HG03103 (cell line): Measurements from ENCODE around the gene FLT1.

Experiments
- ATAC-seq: cut with Tn5 transposase; IDR thresholded peaks from one replicate; pipeline ENCODE4 v1.9.1; 2021; ENCODE audit warnings: low read depth; ENCODE audit not compliant: unreplicated experiment

The FLT1 gene

DNA sequence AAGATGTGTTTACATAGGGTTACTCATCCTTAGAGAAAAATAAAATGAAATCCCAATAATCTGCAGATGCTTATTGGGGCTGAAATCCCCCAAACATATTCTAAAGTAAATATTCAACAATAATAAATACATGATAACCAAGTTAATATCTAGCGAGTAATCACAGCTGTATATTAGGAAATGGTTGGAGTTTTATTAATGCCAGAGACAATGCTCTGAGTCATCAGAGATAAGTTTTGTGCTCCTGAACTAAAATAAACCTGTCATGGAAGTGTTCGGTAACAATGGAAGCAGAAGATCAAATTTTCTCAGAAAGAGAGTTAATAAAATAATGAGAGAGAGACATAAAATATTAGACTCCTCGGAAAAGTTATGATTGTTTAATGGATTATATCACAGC lies 31.4 kb downstream of the FLT1 start:
- ATAC-seq: no peak

DNA sequence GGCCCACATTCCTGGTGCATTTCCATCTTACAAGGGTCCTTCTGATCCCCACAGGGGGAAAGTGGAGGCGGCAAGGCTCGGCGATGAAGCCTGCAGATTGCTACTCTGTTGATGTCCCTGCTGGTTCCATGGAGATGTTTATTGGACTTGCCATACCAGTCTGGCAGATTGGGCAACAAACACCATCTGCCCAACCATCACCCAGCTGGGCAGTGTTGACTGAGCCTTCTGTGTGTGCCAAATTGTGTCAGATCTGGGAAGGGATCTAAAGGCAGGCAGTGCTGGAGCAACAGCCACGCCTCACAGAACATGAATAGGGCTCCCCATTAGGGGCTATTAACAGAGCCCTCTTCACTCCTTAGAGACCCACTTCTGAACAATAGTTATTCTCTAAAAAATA lies 35.0 kb downstream of the FLT1 start:
- ATAC-seq: no peak

DNA sequence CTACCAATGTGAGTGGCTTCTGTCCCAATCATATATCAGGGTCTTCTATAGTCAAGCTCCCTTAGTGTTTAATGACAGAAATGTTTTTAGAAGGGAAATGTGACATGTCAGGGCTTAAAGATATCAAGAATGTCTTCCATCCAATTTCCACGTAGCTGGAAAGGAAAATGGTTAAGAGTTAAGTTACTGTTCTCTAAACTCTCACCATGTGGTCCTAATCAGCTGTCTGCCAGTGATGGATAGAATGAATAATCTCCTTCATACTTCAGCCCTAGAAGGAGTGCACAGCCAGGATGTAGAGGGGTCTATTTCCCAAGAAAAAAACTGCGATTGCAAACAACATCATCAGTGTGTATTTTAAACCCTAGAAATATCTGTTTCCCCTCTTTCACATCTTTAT lies 36.3 kb downstream of the FLT1 start:
- no peak for ATAC-seq

DNA sequence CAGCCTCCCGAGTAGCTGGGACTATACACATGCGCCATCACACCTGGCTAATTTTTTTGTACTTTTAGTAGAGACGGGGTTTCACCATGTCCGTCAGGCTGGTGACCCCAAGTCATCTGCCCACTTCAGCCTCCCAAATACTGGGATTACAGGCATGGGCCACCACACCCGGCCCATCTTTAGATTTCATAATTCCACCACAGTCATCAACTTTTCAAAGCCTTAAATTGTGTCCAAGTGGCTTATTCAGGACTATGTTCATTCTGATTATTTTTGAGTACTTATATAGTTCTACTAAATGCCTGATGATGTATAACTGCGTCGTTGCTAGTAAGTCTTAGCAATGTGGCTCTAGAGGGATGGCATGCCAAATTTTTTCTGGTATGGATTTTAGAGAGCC lies 36.9 kb downstream of the FLT1 start:
- ATAC-seq: no peak

DNA sequence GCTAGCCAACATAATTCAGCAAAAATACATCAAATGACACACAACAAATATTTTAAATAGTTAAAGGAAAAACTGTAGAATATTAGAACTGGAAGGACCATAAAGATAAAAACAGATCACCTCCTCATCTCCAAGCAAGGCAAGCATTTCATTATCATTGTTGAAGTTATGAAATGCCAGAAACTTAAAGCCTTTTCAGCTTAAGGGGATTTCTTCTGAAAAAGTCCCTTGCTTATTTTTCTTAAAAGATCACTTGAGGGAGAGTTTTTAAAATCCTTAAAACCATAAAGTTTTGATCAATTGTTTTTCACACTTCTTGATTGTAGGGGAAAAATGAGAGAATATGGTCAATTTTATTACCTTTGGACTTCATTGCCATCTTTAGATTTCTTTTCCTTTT lies 37.4 kb downstream of the FLT1 start:
- ATAC-seq: no peak

DNA sequence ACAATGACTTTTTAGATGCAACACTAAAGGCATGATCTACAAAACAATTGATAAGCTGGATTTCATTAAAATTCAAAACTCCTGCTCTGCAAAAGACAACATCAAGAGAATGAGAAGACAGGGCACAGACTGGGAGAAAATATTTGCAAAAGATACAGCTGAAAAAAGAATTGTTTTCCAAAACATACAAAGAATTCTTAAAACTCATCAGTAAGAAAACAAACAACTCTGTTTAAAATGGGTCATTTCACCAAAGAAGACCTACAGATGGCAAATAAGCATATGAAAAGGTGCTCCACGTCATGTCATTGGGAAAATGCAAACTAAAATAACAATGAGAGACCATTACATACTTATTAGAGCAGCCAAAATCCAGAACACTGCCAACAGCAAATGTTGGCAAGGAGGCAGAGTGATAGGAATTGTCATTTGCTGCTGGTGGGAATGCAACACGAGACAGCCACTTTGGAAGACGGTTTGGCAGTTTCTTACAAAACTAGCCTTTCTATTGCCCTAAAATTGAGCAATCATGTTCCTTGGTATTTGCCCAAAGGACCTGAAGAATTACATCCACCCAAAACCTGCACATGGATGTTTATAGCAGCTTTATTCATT lies 39.2 kb downstream of the FLT1 start:
- ATAC-seq: no peak

DNA sequence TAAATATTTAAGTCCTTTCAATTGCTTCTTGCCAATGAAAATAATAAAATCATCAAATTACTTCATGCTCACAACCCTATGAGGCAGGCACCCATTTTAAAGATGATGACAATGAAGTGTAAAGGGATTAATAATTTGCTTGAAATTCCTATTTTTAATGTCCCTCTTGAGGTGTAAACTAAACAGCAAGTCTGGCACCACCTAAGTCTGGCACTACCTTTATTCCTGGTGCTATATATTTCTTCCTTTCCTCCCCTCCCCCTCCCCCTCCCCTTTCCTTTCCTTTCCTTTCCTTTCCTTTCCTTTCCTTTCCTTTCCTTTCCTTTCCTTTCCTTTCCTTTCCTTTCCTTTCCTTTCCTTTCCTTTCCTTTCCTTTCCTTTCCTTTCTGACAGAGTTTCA lies 42.2 kb downstream of the FLT1 start:
- ATAC-seq: no peak

DNA sequence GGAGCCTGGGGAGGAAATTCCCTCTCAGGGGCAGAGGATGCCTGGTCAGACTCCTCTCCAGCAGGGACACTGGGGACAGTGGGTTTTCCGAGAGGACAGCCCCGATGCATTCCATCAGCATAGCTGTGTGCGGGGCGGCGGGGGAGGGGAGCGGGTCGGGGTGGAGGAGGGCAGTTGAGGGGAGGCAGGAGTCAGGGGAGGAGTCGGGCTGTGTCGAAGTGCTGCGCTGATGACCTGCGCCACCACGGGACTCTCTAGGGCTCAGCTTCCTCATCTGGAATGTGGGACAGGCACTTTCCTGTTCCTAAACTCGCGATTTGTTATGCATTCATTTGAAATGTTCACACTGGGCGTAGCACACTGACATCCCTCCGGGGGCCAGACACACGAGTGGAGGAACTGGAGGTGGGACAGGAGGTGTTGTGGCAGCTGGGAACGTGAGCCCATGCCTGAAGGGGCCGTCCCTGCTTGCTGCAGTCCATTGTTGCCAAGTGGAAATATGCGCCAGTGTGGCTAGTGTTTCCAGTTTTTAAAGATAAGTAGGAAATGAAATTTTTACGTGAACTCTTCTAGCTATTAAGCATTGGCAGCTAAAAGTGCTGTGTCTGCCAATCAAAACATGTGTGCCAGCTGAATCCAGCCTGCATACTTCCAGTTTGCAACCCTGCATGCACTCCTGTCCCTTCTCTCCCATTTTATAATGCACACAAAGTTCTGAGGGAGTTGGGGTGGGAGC lies 43.3 kb downstream of the FLT1 start:
- no peak for ATAC-seq

DNA sequence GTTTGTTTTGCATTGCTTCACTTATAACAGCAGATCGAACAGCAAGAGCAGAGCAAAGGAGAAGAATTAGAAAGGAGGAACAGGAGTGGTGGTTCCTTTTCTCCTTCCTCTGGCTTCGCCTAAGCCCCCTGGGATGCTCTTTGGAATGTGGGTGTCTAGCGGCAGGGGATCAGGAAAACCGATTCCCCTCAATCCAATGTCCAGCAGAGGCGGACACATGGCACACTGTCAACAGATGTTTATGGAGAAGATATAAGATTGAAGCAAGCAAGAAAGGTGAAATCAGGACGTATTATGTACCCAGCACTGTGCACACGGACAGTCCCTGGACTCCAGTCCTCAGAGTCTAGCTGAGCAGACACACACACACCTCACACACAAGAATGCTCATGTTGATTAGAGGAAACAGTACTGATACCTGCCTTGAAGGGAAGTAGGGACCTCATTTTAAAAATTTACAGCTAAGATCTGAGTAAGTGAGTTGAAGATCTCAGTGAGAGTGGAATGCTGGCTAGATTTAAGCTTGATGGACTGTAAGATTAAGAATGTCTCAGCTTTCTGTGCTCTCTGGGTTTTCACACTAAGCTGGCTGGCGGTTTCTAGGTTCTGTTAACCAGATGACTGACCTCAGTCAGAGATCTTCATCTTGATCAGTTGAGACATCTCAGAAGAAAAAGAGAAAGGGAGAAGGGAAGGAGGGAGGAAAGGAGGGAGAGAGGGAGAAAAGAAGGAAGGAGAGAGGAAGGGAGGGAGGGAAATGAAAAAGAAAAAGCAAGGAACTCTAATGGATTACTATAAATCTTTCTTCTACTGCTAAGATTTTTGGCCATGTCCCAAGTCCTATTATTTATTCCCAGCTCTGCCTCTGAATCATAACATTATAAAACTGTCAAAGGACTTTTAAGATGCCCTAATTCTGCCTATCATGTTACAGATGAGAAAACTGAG lies 44.8 kb downstream of the FLT1 start:
- no peak for ATAC-seq

DNA sequence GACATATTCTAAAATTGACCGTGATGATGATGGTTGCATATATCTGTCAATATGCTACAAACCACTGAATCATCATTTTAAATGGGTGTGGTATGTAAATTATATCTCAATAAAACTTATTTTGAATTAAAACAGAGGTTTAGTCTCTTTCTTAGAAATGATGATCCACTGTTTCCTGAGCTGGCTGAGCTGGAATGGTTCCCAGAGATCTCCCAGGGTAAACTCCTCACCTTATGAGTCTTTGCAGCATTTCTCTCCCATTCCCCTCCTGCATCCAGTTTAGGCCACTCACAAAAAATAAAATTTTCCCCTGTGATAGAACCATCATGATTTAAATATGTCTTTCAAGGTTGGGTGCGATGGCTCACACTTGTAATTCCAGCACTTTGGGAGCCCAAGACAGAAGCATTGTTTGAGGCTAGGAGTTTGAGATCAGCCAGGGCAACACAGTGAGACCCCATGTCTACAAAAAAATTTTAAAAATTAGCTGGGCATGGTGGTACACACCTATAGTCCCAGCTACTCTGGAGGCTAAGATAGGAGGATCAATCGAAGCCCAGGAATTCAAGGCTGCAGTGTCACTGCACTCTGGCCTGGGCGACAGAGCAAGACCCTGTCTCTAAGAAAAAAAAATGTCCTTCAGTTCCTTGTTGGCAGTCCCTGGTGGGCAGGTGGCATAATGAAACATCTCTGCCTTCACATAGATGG lies 46.1 kb downstream of the FLT1 start:
- no peak for ATAC-seq

DNA sequence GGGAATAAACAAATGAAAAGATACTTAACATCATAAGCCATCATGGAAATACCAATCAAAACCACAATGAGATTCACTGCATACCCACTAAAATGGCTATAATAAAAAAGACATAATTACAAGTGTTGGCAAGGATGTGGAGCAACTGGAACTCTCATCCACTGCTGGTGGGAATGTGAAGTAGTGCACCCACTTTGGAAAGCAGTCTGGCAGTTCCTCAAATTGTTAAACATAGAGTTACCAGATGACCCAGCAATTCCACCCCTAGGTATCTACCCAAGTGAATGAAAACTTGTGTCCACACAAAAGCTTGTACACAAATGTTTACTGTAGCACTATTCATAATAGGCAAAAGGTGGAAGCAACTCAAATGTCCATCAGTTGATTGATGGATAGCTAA lies 46.9 kb downstream of the FLT1 start:
- no peak for ATAC-seq

DNA sequence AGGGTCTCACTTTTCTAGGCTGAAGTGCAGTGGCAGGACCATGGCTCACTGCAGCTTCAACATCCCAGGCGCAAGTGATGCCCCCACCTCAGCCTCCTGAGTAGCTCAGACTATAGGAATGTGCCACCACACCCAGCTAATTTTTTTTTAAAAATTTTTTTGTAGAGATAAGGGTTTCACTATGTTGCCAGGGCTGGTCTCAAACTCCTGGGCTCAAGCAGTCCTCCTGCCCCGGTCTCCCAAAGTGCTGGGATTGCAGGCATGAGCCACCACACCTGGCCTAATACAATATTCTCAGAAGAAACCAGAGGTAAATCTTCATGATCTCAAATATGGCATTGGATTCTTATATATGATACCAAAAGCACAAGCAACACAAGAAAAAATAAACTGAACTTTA lies 47.7 kb downstream of the FLT1 start:
- no peak for ATAC-seq

DNA sequence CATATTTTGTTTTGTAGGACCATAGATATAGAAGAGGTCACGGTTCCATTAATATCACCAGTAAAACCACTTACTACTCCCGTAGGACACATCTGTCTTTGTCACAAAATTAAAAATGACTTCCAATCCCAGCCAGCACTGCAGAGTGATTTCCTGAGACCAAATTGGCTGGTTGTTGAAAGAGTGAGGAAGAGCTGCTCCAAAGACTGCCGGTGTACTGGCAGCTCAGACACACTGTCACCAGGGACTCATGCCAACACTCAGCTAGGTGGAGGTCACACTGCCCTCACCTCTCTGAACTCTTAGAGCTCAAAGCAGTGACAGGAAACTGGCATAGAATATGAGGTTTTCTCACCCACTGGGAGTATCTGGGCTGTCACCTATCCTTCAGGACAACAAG lies 52.1 kb downstream of the FLT1 start:
- ATAC-seq: no peak

DNA sequence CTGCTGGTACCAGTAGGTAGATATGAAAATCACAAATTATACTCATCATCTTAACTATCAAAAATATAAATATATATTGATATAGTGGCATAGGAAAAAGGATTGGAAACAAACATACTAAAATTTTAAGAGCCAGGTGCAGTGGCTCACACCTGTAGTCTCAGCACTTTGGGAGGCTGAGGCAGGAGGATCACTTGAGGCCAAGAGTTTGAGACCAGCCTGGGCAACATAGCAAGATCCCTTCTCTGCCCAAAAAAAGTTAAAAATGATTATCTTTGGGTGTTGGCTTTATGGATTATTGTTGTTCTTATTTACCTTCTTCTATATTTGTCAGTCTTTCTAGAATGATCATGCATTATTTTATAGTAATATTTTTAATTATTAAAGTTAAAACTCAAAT lies 53.4 kb downstream of the FLT1 start:
- no peak for ATAC-seq

DNA sequence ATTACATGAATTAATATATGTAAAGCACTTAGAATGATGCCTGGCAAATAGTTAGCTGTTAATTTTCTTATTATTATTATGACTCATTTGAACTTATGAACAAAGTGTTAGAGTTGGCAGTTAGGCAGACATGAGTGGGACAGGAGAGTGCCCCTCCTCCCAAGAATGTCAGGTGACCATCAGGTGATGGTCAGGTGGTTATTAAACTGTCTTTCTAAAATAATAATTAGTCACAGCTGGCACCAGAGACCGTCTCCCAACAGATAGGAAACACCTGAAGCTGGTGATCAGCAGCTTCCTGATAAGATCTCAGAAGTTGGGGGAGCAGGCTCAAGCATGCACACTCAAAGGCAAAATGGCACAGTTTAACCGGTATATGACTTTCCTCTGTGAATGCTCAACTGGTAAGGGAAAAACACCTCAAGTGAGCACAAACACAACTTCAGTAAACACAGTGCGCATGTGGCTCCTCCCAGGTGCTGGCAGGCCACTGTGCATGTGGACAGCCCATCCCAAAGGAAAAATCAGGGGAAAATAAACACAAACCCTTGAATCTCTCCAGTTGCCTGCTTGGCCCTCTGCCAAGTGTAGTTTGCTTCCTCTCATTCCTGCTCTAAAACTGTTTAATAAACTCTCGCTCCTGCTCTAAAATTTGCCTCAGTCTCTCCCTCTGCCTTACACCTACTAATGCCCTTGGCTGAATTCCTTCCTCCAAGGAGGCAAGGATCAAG lies 54.0 kb downstream of the FLT1 start:
- no peak for ATAC-seq

DNA sequence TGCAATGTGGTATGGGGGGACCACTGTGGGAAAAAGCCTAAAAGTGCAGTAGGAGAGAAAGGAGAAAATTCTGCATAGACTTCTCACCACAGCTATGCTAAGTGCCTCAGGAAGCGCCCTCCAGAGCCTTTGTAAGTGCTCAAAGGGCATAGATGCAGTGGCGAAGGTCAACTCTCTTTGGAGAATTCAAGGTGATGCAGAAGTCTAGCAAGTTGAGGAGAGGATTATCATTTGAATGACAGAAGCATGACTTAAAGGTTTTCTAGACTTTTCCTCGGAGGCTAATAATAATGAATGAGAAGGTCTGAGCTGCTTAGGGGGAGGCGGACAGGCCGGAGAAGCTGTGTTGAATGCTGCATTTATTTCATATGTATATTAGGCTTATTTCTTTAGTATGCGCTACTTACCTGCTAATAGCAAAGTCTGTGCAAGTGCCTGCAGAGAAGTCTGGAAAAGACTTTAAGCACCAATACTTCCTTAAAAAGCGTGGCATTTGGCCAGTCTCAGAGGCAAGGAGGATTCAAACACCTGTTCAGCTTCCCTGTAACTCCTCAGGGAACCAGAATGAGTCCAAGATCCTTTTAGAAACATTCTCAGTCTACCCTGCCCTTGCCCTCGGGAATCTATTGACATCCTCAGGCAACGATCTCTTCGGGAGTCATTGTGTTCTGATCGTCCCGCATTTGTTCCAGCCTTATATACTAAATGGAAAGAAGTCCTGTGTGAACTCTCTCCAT lies 56.2 kb downstream of the FLT1 start:
- ATAC-seq: no peak

DNA sequence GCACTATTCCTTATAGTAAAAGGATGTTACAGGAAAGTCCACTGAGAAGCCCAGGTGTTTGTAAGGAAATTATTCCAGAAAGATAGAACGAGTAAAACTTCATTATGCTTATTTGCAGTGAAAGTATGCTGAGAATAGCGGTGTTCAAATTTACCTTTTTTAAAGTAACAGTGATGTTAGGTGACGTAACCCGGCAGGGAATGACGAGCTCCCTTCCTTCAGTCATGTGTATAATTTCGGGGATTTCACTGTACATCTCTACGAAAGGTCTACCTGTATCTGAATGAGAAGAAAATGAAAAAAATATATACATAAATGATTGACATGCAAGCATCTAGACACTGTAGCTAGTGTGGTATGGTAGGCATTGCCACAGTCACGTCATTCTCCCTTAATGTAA lies 56.9 kb downstream of the FLT1 start:
- ATAC-seq: no peak

DNA sequence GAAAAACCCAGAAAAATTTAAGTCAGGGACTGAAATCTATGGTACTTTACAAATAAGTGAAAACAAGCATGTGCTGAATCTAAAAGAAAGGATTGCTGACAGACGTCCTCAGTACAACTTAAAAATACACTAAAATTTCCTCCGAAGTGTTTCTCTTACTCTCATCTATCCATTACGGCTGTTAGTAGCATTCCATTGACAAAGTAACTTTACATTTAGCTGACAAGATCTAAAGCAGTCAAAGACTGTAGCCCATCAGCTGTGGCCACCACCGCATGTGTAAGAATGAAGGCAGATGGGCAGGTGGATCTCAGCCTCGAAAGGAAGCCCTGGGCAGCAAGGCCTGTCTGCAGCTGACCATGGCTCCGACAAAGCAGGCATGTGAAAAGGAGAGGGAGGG lies 59.0 kb downstream of the FLT1 start:
- ATAC-seq: no peak

DNA sequence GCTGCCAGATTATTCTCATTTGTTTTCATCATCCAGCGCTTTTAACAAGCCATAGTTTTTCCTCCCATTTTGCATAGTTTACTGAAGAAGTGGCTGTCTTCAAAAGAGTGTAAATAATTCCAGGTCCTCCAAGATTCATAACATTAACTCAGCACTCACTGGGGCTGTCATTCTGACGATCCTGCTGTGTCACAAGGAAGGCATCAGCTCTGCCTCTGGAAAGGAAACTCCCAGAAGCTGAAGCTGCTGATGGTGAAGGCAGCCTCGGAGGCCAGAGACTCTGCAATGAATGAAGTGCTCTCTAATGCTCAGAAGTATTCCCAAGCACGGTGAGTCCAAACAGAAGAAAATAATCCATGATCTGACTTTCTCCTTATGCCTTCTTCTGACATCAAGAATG lies 60.0 kb downstream of the FLT1 start:
- ATAC-seq: no peak
